HepG2 (cell line): ENCODE measurements around the gene LHFPL2.

ENCODE experiments used
- CHD4 ChIP-seq: fragments of 200-600 bp; sonication (generic); IDR thresholded peaks from 2 replicates; pipeline ENCODE4 v1.7.0; 2017; ENCODE audit warnings: mild to moderate bottlenecking, low read length, borderline replicate concordance
- GABPA ChIP-seq, 2 experiments: IDR thresholded peaks; 2 replicates each; pipeline ENCODE4 v1.6.1; 2011 to 2016; ENCODE audit warnings: low read depth in 2 of 2, low read length in 1 of 2, missing biosample characterization in 1 of 2, missing genetic modification characterization in 1 of 2
- NONO ChIP-seq, 2 experiments: fragments of 450-650 bp in 1 of 2; sonication (generic) in 1 of 2; formaldehyde crosslinking in 1 of 2; IDR thresholded peaks in 1 of 2; conservative IDR thresholded peaks in 1 of 2; 2 replicates each; pipeline versions ENCODE4 v1.6.1 to v1.8.0; 2017 to 2022; ENCODE audit warnings: mild to moderate bottlenecking in 1 of 2, missing genetic modification reagents in 1 of 2, moderate library complexity in 1 of 2
- POLR2AphosphoS2 ChIP-seq: IDR thresholded peaks from 2 replicates; pipeline ENCODE4 v1.6.1; 2011; ENCODE audit warnings: low read depth, low read length, improper control_type of control experiment
- POLR2AphosphoS5 ChIP-seq: IDR thresholded peaks from 2 replicates; pipeline ENCODE4 v1.6.1; 2012; ENCODE audit warnings: low read depth, low read length
- SUZ12 ChIP-seq: fragments of 150-350 bp; IDR thresholded peaks from 2 replicates; pipeline ENCODE4 v1.6.1; 2014; ENCODE audit warnings: low read depth, low read length
- ZNF207 ChIP-seq: fragments of 450-650 bp; IDR thresholded peaks from 2 replicates; pipeline ENCODE4 v1.6.1; 2016; ENCODE audit warnings: antibody characterized with exemption, borderline replicate concordance
- ZNF451 ChIP-seq: sonication (generic); formaldehyde crosslinking; IDR thresholded peaks from 2 replicates; pipeline ENCODE4 v1.5.0; 2020; ENCODE audit warnings: mild to moderate bottlenecking, missing genetic modification reagents
- TF ChIP-seq, protein P1 (sequence below): sonication (generic); formaldehyde crosslinking; IDR thresholded peaks from 2 replicates; pipeline ENCODE4 v1.5.1; 2020; ENCODE audit warnings: mild to moderate bottlenecking, missing genetic modification reagents, moderate library complexity
- TF ChIP-seq, protein P2 (sequence below): sonication (generic); formaldehyde crosslinking; IDR thresholded peaks from 2 replicates; pipeline ENCODE4 v1.5.0; 2020; ENCODE audit warnings: mild to moderate bottlenecking, missing genetic modification reagents, moderate library complexity

DNA sequence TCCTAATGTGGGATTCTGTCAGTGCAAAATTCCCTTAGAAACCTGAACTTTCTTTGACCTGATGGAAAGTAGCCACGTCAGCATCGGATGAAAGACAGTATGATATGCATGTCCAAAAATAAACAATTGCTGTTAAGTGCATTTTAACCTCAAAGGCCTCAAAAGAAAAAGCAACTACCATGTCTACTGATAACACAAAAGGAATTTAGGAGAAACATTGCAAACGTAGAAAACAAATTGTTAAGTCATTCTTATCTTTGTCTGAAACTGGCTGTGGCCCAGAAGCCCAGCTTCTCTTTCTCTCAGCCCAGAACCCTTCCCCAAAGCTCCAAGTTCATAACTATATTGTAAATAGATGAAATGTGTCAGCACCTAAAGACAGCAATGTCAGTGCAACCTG is 11.1 kb upstream of the LHFPL2 start:
- TF ChIP-seq POLR2AphosphoS2 (no peak), GABPA (IDR thresholded peaks at IDR 0.05; ENCODE audit: low read depth, low read length) (no peak), GABPA (CRISPR knock-in tag; IDR thresholded peaks at IDR 0.05; ENCODE audit: low read depth) (no peak), NONO (IDR thresholded peaks at IDR 0.05) (no peak), NONO (CRISPR knock-in tag; conservative IDR thresholded peaks at IDR 0.05) (no peak), CHD4 (no peak), SUZ12 (no peak), ZNF451 (CRISPR knock-in tag) (no peak), POLR2AphosphoS5 (no peak), ZNF207 (no peak)
- TF ChIP-seq, protein P1, sequence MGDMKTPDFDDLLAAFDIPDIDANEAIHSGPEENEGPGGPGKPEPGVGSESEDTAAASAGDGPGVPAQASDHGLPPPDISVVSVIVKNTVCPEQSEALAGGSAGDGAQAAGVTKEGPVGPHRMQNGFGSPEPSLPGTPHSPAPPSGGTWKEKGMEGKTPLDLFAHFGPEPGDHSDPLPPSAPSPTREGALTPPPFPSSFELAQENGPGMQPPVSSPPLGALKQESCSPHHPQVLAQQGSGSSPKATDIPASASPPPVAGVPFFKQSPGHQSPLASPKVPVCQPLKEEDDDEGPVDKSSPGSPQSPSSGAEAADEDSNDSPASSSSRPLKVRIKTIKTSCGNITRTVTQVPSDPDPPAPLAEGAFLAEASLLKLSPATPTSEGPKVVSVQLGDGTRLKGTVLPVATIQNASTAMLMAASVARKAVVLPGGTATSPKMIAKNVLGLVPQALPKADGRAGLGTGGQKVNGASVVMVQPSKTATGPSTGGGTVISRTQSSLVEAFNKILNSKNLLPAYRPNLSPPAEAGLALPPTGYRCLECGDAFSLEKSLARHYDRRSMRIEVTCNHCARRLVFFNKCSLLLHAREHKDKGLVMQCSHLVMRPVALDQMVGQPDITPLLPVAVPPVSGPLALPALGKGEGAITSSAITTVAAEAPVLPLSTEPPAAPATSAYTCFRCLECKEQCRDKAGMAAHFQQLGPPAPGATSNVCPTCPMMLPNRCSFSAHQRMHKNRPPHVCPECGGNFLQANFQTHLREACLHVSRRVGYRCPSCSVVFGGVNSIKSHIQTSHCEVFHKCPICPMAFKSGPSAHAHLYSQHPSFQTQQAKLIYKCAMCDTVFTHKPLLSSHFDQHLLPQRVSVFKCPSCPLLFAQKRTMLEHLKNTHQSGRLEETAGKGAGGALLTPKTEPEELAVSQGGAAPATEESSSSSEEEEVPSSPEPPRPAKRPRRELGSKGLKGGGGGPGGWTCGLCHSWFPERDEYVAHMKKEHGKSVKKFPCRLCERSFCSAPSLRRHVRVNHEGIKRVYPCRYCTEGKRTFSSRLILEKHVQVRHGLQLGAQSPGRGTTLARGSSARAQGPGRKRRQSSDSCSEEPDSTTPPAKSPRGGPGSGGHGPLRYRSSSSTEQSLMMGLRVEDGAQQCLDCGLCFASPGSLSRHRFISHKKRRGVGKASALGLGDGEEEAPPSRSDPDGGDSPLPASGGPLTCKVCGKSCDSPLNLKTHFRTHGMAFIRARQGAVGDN (CRISPR knock-in tag): no peak
- TF ChIP-seq, protein P2, sequence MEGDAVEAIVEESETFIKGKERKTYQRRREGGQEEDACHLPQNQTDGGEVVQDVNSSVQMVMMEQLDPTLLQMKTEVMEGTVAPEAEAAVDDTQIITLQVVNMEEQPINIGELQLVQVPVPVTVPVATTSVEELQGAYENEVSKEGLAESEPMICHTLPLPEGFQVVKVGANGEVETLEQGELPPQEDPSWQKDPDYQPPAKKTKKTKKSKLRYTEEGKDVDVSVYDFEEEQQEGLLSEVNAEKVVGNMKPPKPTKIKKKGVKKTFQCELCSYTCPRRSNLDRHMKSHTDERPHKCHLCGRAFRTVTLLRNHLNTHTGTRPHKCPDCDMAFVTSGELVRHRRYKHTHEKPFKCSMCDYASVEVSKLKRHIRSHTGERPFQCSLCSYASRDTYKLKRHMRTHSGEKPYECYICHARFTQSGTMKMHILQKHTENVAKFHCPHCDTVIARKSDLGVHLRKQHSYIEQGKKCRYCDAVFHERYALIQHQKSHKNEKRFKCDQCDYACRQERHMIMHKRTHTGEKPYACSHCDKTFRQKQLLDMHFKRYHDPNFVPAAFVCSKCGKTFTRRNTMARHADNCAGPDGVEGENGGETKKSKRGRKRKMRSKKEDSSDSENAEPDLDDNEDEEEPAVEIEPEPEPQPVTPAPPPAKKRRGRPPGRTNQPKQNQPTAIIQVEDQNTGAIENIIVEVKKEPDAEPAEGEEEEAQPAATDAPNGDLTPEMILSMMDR (CRISPR knock-in tag): no peak
